Activated CD8-positive, alpha-beta memory T cell treated with anti-CD3 and anti-CD28 coated beads, Interleukin-2, amount 10 ng/mL, durations not matched to agents 7 days and 5 days (primary cell): ENCODE measurements around the gene H3-3A. TPM values are rescaled to one million over a fixed set of nuclear protein-coding genes. Genes with fewer than 3 reads are reported as not detected.
A peak's percentile ranks its signal among the peaks of the same experiment; 100 is the strongest.

Experiments used
- ATAC-seq: fragments of 150-1000 bp; cut with Tn5 transposase; one replicate; pipeline ENCODE4 v1.10.0; 2021; ENCODE audit warnings: moderate library complexity
- CTCF ChIA-PET: fragments of 350-600 bp; sonication (Branson Sonifier 250); formaldehyde crosslinking; loops from one replicate; lab custom pipeline; 2021; ENCODE audit warnings: antibody characterized with exemption; lab: Charles Lee
- DNase-seq: peaks from one replicate; pipeline ENCODE4 v3.0.0-alpha.2; 2020
- H3K27ac Mint-ChIP-seq: one replicate; pipeline ENCODE4 v1.8.0; 2021; ENCODE audit warnings: mild to moderate bottlenecking, mixed read lengths
- H3K27me3 Mint-ChIP-seq: one replicate; pipeline ENCODE4 v1.8.0; 2021; ENCODE audit warnings: mixed read lengths
- H3K36me3 Mint-ChIP-seq: one replicate; pipeline ENCODE4 v1.8.0; 2021; ENCODE audit warnings: mild to moderate bottlenecking, mixed read lengths
- H3K4me1 Mint-ChIP-seq: one replicate; pipeline ENCODE4 v1.8.0; 2021; ENCODE audit warnings: mixed read lengths
- H3K4me3 Mint-ChIP-seq: one replicate; pipeline ENCODE4 v1.8.0; 2021; ENCODE audit warnings: mild to moderate bottlenecking, moderate library complexity, mixed read lengths
- H3K9me3 Mint-ChIP-seq: one replicate; pipeline ENCODE4 v1.8.0; 2022; ENCODE audit warnings: low read depth, mixed read lengths
- total RNA-seq, 2 experiments: library from RNA; stranded (reverse); gene quantifications; one replicate each; pipeline ENCODE4 v1.2.3, GENCODE V29; 2021

Gene H3-3A
- 100 to 1,000 TPM; 384 to 451 TPM for total RNA-seq

DNA sequence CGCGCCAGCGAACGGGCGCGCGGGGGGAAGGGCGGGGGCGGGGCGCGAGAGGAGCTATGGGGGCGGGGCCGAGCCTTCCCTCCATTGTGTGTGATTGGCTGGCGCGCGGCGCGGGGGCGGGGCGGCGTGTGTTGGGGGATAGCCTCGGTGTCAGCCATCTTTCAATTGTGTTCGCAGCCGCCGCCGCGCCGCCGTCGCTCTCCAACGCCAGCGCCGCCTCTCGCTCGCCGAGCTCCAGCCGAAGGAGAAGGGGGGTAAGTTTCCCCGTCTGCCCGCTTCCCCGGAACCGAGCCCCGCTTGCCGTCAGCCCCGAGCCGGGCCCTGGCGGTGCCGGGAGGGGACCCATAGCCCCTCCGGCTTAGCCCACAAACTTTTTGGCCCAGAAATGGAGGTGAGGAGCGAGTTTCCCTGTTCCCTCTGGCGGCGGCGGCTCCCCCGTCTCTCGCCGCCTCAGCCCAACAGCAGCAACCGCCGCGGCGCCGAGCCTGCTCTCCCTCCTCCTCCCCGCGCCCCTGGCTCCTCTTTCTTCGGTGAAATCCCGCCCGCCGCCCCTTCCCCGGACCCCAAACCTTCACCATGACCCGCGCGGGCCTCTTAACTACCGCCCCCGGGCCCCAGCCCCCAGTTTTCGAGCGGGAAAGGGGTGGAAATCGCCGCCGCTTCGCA lies at the start of gene H3-3A:
Gene H3-3A, plus strand, starts transcription at position 159 of the 666 bp plus-strand sequence. CDS start 1,636 bp downstream, outside the sequence.
- Mint-ChIP-seq H3K27ac (peak within 1 kb of the TSS; percentile 100), H3K27me3 (no peaks in the 10 kb centered on the region), H3K4me3 (peak within 1 kb of the TSS; percentile 99), H3K9me3 (no peaks in the 10 kb centered on the region), H3K4me1 (peaks cover 33% of the 10 kb centered on the region), H3K36me3 (peaks cover 34% of the 10 kb centered on the region)
- peak; percentile 97 for DNase-seq
- peak; percentile 87 for ATAC-seq
- CTCF ChIA-PET = interaction anchor here (0.6 to 2.6 kb wide), 16 partner anchors 12 to 591 kb away, joined by 3 to 10 read pairs (median 4); partner anchors contain the start of genes LIN9, SDE2 and SRP9

DNA sequence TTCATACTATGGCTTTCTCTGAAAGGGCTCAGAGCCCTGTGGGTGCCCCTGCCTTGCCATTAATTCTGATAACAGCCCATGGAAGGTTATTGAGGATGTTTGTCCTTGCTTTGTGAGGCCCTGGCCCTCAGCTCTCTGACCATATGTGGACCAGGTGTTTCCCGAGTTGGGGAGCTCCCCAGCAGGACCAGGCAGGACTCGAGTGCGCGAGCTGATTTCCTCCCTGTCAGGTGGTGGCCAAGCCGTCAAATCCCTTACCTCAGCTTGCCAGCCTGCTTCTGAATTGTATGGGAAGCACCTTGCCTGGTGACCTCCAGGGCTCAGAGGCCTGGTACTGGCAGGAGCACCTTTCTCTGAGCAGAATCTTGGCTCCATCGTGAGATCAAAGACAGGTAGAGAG lies 45.4 kb upstream of the H3-3A start:
- Mint-ChIP-seq H3K4me3 (no peak overlapping the region), H3K4me1 (no peaks in the 10 kb centered on the region), H3K27me3 (peaks cover 18% of the 10 kb centered on the region), H3K9me3 (no peaks in the 10 kb centered on the region), H3K36me3 (no peaks in the 10 kb centered on the region), H3K27ac (no peak overlapping the region)
- CTCF ChIA-PET = no interaction called here
- DNase-seq (no peak), ATAC-seq (no peak)

DNA sequence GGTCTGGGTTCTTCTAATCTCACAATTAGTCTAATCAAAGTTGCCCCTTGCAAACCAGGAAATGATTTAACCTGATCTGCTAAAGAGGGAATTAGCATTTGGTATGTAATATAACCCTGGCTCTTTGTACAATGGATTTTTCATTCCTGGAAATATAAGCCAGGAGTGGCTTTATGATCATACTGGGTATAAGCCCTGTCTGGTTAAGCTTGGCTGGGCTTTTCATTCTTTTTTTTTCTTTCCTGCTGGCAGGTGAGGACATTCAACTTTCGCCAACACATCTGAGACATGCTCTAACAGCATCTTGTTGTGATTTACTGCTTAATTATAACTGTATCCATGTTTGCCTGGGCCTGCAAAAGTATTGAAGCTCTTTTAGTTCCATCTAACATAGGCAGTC lies 42.9 kb upstream of the H3-3A start:
- H3K4me3 Mint-ChIP-seq = no peak overlapping the region
- ATAC-seq (no peak), DNase-seq (no peak)
- H3K27me3 Mint-ChIP-seq = peaks cover 17% of the 10 kb centered on the region
- no peaks in the 10 kb centered on the region for H3K4me1 Mint-ChIP-seq
- no peaks in the 10 kb centered on the region for H3K9me3 Mint-ChIP-seq
- no peak overlapping the region for H3K27ac Mint-ChIP-seq
- H3K36me3 Mint-ChIP-seq = no peaks in the 10 kb centered on the region
- CTCF ChIA-PET = no interaction called here

DNA sequence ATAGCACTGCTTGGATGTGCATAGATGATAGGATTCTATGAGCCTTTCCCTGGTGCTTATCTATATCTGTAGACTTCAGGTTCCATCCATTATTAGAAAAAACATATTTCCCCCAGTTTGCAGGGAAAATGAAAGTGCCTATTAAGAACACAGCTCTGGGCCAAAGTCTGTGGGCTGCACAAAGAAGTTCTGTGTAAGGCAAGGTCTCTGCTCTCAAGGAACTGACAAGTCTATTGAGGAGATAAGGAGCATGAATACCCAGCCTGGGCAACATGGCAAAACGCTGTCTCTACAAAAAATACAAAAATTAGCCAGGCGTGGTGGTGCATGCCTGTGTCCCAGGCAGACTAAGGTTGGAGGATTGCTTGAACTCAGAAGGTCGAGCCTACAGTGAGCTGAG lies 41.1 kb upstream of the H3-3A start:
- no peaks in the 10 kb centered on the region for H3K36me3 Mint-ChIP-seq
- H3K27ac Mint-ChIP-seq = no peak overlapping the region
- ATAC-seq = no peak
- H3K4me3 Mint-ChIP-seq = no peak overlapping the region
- H3K4me1 Mint-ChIP-seq = no peaks in the 10 kb centered on the region
- no peaks in the 10 kb centered on the region for H3K9me3 Mint-ChIP-seq
- DNase-seq = no peak
- H3K27me3 Mint-ChIP-seq = peaks cover 14% of the 10 kb centered on the region
- CTCF ChIA-PET = no interaction called here

DNA sequence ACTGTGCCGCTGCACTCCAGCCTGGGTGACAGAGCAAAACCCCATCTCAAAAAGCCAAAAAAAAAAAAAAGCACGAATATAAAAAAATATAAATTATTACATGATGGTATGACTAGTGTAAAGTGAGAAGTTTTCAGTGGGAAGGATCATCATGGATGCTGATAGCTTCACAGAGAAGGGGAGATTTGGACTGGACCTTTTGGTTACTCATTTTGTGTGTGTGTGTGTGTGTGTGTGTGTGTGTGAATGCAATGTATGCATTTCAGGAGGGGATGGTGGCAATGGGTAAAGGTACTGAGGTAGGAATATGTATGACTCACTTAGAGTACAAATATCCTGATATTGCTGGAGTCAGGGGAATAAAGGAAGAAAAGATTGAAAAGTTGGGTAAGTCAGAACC lies 40.7 kb upstream of the H3-3A start:
- DNase-seq = no peak

DNA sequence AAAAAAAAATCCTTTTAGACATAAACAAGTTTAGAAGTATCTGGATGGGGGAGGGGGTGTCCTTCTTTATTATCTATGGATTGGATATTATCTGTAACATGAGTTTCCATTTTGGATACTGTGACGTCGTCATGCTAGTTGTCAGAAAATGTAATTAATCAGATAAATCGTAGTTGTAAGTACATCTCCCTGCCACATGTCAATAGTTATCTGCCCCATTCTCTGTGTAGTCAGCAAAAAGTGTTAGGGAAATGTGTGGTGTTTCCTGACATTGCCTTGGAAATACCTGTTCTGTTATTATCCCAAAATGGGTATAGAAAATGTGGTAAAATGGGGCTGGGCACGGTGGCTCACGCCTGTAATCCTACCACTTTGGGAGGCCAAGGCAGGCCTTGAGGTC lies 38.8 kb upstream of the H3-3A start:
- Mint-ChIP-seq H3K4me1 (peaks cover 4% of the 10 kb centered on the region), H3K36me3 (no peaks in the 10 kb centered on the region), H3K9me3 (no peaks in the 10 kb centered on the region), H3K27ac (no peak overlapping the region), H3K4me3 (no peak overlapping the region), H3K27me3 (peaks cover 6% of the 10 kb centered on the region)
- DNase-seq (no peak), ATAC-seq (no peak)
- CTCF ChIA-PET = no interaction called here

More for the DNA sequence above, 40.7 kb upstream of the H3-3A start:
- H3K4me3 Mint-ChIP-seq = no peak overlapping the region
- CTCF ChIA-PET = no interaction called here
- no peaks in the 10 kb centered on the region for H3K36me3 Mint-ChIP-seq
- peaks cover 2% of the 10 kb centered on the region for H3K4me1 Mint-ChIP-seq
- no peaks in the 10 kb centered on the region for H3K9me3 Mint-ChIP-seq
- no peak overlapping the region for H3K27ac Mint-ChIP-seq
- no peak for ATAC-seq
- peaks cover 10% of the 10 kb centered on the region for H3K27me3 Mint-ChIP-seq

DNA sequence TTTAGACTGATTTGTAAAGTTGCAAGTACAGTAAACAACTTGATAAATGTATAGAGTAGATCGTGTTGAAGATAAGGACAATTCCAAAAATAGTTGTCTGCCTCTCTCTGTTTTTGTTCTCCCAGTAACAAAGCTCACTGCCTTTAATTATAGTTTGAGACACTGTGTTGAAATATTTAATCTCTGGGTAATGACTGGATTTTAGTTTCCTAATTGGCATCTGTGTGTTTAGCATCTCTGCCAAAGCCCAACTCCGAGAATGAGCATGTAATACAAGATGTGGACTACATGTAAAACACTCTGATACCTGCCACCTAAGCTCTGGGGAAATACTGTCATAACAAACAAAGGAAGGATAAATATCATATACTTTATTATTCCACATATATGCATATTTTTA lies 35.7 kb upstream of the H3-3A start:
- CTCF ChIA-PET = interaction anchor here (1.5 kb wide), 1 partner anchor 38 kb away, joined by 3 read pairs; no protein-coding TSS in a partner anchor
- no peak overlapping the region for H3K4me3 Mint-ChIP-seq
- no peak overlapping the region for H3K27ac Mint-ChIP-seq
- H3K36me3 Mint-ChIP-seq = no peaks in the 10 kb centered on the region
- H3K4me1 Mint-ChIP-seq = peaks cover 4% of the 10 kb centered on the region
- no peaks in the 10 kb centered on the region for H3K9me3 Mint-ChIP-seq
- no peak for DNase-seq
- H3K27me3 Mint-ChIP-seq = peaks cover 5% of the 10 kb centered on the region
- ATAC-seq = no peak

DNA sequence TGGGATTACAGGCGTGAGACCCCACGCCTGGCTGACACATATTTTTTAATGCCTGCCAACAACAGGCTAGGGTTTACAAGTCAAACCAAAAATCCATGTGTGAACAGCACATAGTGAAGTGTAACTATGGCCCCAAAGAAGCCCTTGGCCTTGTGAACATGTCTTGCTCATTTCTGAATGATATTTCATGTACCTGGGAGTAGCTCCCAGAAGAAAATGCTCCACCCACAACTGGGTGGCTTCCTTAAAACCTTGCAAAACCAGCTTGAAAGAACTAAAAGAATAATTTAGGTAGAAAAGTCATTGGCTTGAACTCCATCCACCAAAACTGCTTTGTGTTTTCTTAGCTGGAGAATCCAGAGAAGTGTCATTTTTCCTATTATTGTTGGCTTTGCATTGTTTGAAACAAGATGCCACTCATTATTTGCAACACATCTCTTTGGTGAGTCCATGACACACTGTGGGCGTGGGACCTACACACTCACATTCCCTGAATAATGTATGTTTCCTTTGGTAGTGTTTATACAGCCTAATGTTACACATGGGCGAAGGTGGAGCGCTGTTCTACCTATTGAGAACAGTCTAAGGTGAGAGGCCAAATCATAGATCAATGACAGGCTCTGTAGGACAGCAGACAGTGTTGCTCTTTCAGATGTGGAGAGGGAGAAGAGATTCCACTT lies 34.8 kb upstream of the H3-3A start:
- H3K4me1 Mint-ChIP-seq = peaks cover 4% of the 10 kb centered on the region
- no peaks in the 10 kb centered on the region for H3K9me3 Mint-ChIP-seq
- H3K4me3 Mint-ChIP-seq = no peak overlapping the region
- ATAC-seq (no peak), DNase-seq (no peak)
- H3K27ac Mint-ChIP-seq = no peak overlapping the region
- no peaks in the 10 kb centered on the region for H3K36me3 Mint-ChIP-seq
- CTCF ChIA-PET = interaction anchor here (0.6 to 1.5 kb wide), 2 partner anchors 14 to 37 kb away, joined by 3 read pairs; no protein-coding TSS in a partner anchor
- no peaks in the 10 kb centered on the region for H3K27me3 Mint-ChIP-seq

DNA sequence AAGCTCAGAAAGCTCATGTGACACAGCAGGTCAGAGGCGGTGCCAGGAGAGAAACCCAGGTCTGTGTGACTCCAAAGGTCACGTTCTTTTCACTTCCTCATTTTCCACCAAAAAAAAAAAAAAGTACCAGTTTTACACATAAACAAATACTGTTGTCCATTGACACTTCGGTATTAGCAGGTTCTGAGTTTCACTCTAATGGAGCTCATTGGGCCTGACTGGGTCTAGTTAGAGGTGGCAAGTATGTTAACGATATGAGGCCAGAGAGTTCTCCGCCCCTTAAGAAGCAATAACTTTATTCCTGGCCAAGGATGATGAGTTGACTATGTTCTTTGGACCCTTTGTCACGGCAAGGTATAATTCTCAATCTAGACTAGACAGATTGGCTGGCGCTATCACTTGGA lies 33.4 kb upstream of the H3-3A start:
- ATAC-seq (no peak), DNase-seq (no peak)
- Mint-ChIP-seq H3K9me3 (no peaks in the 10 kb centered on the region), H3K27ac (no peak overlapping the region), H3K4me3 (no peak overlapping the region), H3K36me3 (no peaks in the 10 kb centered on the region), H3K4me1 (peaks cover 4% of the 10 kb centered on the region), H3K27me3 (no peaks in the 10 kb centered on the region)
- CTCF ChIA-PET = interaction anchor here (1.0 kb wide), 1 partner anchor 42 kb away, joined by 4 read pairs; no protein-coding TSS in a partner anchor

DNA sequence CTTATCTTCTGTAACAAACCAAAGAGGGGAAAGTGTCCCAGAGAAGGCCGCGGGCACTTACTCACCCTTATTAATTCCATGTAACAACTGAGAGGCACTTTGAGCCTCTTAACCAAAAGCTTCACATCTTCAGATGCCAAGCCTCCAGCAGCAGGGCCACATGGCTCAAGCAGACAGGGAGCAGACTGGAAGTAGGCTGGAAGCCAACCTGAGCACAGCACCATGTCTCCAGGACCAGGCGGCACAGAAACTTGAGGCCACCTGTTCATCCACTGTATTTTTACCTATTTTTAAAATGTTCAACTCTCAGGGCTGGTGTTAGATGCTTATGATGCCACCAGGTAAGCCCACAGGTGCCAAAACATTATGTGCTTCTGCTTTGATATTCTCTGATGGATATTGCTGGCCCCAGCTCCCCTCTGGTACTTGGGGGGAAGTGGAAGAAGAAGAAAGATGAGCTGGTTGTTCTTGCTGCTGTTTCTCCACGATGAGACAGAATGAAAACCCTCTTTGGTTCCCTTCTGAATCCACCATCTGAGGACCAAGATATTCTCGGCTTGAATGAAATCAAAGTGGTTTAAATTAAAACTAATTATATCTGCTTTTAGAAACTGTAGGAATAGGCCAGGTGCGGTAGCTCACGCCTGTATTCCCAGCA lies 32.8 kb upstream of the H3-3A start:
- Mint-ChIP-seq H3K27ac (no peak overlapping the region), H3K27me3 (no peaks in the 10 kb centered on the region)

DNA sequence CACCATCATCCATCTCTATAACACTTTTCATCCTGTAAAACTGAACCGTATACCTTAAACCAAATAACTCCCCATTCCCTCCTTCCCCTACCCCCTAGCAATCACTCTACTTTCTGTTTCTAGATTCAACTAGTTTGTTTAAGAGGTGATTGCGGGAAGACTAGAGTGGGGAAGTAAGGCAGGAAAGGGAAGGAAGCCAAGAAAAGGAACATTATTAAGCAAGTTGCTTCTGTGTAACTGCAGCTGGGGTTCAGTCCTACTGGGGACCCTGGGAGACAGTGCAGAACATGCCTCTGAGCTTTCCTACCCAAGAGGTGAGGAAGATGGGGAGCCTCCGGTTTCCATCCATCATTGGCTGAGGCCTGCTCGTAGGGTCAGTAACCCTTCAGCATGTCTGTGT lies 28.9 kb upstream of the H3-3A start:
- Mint-ChIP-seq H3K27me3 (no peaks in the 10 kb centered on the region), H3K4me1 (no peaks in the 10 kb centered on the region), H3K27ac (no peak overlapping the region), H3K4me3 (no peak overlapping the region), H3K9me3 (no peaks in the 10 kb centered on the region), H3K36me3 (no peaks in the 10 kb centered on the region)
- ATAC-seq = no peak
- no peak for DNase-seq
- CTCF ChIA-PET = no interaction called here

More for the DNA sequence above, 32.8 kb upstream of the H3-3A start:
- DNase-seq = no peak
- Mint-ChIP-seq H3K36me3 (no peaks in the 10 kb centered on the region), H3K4me3 (no peak overlapping the region), H3K4me1 (peaks cover 4% of the 10 kb centered on the region), H3K9me3 (no peaks in the 10 kb centered on the region)
- ATAC-seq = no peak
- CTCF ChIA-PET = interaction anchor here (1.0 kb wide), 1 partner anchor 42 kb away, joined by 4 read pairs; no protein-coding TSS in a partner anchor

DNA sequence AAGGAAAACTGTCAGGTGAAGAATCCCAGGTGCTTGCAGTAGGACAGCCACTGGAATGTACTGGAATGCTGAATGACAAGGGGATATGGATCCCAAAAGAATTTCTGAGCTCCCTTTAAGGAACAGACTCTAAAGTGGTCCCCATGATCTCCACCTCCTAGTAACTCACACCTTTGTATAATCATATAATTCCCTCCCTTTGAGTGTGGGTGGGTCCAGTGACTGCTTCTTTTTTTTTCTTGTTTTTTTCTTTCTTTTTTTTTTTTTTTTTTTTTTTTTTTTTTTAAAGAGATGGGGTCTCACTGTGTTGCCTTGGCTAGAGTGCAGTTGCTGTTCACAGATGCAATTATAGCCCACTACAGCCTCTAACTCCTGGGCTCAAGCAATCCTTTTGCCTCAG lies 28.5 kb upstream of the H3-3A start:
- no peak overlapping the region for H3K4me3 Mint-ChIP-seq
- no peaks in the 10 kb centered on the region for H3K4me1 Mint-ChIP-seq
- DNase-seq (no peak), ATAC-seq (no peak)
- H3K27me3 Mint-ChIP-seq = no peaks in the 10 kb centered on the region
- no peaks in the 10 kb centered on the region for H3K9me3 Mint-ChIP-seq
- H3K27ac Mint-ChIP-seq = no peak overlapping the region
- CTCF ChIA-PET = no interaction called here
- no peaks in the 10 kb centered on the region for H3K36me3 Mint-ChIP-seq

DNA sequence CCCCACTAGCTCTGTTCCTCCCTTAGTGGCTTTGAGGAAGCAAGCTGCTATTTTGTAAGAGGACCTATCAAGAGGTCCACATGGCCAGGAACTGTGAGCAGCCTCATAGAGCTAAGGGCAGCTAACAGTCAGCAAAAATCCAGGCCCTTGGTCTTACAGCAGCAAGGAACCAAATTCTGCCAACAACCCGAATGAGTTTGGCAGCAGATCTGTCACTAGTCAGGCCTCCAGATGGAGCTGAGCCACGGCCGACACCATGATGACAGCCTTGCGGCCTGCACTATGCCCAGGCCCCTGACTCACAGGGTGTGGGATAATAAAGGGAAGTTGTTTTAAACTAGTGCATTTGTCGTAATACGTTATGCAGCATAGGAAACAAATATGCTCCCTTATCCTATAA lies 28.0 kb upstream of the H3-3A start:
- ATAC-seq (no peak), DNase-seq (no peak)
- Mint-ChIP-seq H3K27me3 (no peaks in the 10 kb centered on the region), H3K36me3 (no peaks in the 10 kb centered on the region), H3K4me3 (no peak overlapping the region), H3K9me3 (no peaks in the 10 kb centered on the region), H3K4me1 (no peaks in the 10 kb centered on the region), H3K27ac (no peak overlapping the region)
- CTCF ChIA-PET = no interaction called here
